B cell (primary cell): ENCODE results near the gene SH3RF3.

ENCODE experiments used
- CTCF ChIP-seq: fragments of 200-600 bp; IDR thresholded peaks from one replicate; pipeline ENCODE4 v1.8.0; 2022; ENCODE audit warnings: antibody characterized with exemption, mild to moderate bottlenecking
- EZH2 ChIP-seq: IDR thresholded peaks from 2 replicates; pipeline ENCODE4 v1.6.1; 2012; ENCODE audit warnings: borderline replicate concordance, low read depth, mild to moderate bottlenecking, moderate library complexity, low read length; ENCODE audit not compliant: insufficient read depth, poor library complexity, severe bottlenecking

- no peak for TF ChIP-seq CTCF
- no peak for TF ChIP-seq EZH2
Measured at GRCh38 chr2:109144721-109145120, 15.7 kb downstream of the SH3RF3 start.
